NCI-H2081 (cell line): ENCODE results near the gene RPP30.

Experiments used
- DNase-seq, 2 experiments: peaks; one replicate each; lab custom pipeline; 2025; lab: John Stamatoyannopoulos, UW

RPP30 gene

DNA sequence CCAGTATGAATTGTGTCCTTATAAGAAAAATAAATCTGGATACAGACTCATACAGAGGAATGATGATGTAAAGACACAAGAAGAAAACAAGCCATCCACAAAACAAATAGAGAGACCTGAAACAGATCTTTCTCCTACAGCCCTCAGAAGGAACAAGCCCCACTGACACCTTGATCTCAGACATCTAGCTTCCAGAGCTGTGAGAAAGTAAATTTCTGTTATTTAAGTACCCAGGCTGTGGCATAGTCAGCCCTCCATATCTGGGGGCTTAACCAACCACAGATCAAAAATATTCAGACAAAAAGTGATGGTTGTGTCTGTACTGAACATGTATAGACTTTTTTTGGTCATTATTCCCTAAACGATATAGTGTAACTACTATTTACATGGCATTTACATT is 73.0 kb downstream of the RPP30 start:
- DNase-seq = no peak

DNA sequence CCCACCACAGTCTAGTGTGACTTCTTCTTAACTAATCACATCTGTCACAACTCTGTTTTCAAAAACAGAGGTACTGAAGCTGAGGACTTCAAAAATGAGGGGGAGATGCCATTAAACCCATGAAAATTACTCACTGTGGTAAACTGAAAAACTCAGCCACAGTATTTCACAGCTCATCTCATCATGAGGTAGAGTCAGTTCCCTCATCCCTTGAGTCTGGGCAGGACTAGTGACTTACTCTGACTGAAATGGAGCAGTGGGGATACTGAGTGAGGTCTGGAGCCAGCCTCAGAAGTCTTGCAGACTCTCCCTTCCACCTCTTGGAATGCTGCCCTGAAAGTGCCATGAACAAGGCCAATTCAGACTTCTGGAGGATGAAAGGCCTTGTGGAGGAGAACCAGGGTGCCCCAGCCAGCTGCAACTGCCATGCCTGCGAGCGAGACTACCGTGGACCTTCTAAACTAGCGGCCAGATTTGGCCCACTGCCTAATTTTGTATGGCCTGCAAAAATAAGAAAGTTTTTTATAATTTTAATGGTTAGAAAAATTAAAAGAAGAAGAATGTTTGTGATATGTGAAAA is 73.8 kb downstream of the RPP30 start:
- DNase-seq = no peak

DNA sequence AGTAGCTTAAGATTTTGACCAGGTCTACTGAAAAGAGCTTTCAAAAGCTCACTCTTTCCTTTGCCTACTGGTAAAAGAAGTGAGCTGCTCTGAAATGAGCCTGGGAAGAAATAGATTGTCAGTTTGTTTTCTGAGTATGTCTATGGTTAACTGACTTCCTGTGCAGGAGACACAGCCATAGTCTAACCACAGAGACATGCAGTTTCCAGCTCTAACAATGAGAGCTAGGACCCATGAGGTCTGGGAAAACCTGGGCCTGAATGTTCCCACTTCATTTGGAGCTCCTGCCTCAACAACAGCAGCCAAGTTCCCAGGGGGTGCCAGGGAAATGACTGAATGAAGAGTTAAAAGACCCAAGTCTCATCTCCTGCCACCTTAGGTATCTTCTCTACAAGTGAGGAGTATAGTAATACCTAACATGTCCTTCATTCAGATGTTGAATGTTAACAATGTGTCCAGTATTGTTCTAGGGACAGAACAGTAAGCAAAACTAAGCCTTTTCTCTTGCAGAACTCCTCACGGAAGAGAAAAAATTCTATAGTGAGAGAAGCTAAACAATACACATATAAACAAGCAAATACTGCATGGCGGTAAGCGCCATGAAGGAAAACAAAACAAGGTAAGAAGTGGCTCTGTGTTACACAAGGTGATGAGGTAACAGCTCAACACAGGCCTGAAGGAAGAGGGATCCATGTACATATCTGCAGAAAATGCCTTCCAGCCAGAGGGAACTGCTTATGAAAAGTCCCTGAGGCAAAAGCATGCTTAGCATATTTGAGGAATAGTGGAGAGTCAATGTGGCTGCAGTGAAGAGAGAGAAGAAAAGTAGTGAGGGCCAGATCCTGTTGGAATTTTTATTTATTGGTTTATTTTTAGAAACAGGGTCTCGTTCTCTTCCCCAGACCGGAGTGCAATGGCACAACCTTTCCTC is 75.5 kb downstream of the RPP30 start:
- DNase-seq = no peak
